GM12872 (cell line): Measurements from ENCODE around the gene ALDH1A2.

ENCODE experiments used
- CTCF ChIP-seq: IDR thresholded peaks from 3 replicates; pipeline ENCODE4 v1.5.1; 2011; ENCODE audit warnings: low read depth, mild to moderate bottlenecking, low read length, moderate library complexity; ENCODE audit not compliant: insufficient read depth

ALDH1A2 gene

GRCh38 chr15:58058729-58059128, 6.8 kb downstream of the ALDH1A2 start:
- TF ChIP-seq CTCF: no peak

- TF ChIP-seq CTCF: no peak
Observed at GRCh38 chr15:58058073-58058472, 7.4 kb downstream of the ALDH1A2 start.

GRCh38 chr15:58057559-58057958, 8.0 kb downstream of the ALDH1A2 start:
- TF ChIP-seq CTCF: no peak

- TF ChIP-seq CTCF: no peak
Observed at GRCh38 chr15:58056015-58056414, 9.5 kb downstream of the ALDH1A2 start.

GRCh38 chr15:58053315-58054153, 12.0 kb downstream of the ALDH1A2 start:
- TF ChIP-seq CTCF: no peak

GRCh38 chr15:58052334-58052733, 13.2 kb downstream of the ALDH1A2 start:
- TF ChIP-seq CTCF: no peak

- no peak for TF ChIP-seq CTCF
Observed at GRCh38 chr15:58049520-58050227, 15.8 kb downstream of the ALDH1A2 start.
